Suppressor macrophage treated with lipopolysaccharide for 1 hour (primary cell): ENCODE results near the gene PTPA.

Experiments
- DNase-seq, 3 donors: peaks; one replicate each; pipeline ENCODE4 v3.0.0-alpha.2; 2020 to 2022

PTPA gene

DNA sequence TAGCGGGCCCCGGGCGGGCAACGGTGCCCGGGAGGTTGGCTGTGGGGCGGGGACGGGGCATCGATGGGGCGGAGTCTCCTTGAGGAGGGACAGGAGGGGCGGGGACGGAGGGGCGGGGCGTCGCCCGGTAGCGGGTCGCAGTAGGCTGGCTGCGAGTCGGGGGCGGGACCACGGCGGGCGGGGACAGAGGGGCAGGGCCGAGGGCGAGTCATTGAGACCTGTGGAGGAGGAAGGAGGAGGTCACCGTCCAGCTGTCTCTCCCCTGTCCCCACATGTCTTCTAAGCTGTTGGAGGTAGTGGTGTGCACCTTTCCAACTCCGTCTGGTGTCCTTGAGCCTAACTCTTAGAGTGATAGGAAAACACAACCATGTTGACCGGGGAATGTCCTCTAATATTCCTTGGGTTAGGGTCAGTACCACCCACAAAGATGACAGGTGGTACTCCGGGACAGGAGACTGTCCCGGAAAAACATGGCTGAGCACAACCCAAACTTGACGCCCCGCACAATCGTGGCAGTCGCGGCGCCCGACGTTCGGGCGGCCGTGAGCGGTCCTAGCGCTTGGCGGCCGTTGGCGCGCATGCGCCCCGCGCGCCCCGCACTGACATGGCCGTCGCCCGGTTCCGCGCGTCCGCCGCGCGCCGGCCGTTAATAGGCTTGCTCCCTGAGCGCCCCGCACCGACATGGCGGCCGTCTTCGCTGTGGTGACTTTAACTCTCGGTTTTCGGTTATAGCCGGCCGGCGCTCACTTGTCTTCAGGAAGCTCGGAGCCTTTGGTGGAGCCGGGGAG is at the start of gene PTPA, which contains the start of gene CRAT:
Gene PTPA, plus strand, starts transcription at position 676 of the 788 bp plus-strand sequence. CDS start 186 bp downstream, outside the sequence.
Gene CRAT, minus strand, starts transcription at position 54 of the 788 bp plus-strand sequence. CDS start 284 bp downstream, outside the sequence.
- peak; percentile 96 to 99 (median 99) for DNase-seq

DNA sequence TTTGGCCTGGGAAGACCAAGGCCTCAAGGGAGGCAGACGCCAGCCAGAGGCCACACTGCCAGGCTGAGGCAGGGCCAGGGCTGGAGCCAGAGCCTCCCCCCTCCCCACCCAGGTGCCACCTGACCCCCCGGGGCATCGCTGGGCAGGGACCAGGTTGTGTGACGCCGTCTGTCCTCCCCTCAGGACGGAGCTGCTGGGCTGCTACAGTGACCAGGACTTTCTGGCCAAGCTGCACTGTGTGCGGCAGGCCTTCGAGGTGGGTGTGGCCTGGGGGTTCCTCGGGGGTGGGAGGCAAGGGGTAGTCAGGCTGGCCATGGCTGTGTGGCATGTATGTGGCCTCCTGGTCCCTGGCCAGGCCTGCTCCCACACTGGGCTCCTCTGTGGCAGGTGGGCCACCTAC is 48.2 kb upstream of the PTPA start:
- DNase-seq: no peak

- DNase-seq: no peak
Measured at GRCh38 chr9:129064499-129064908, 46.7 kb upstream of the PTPA start.

DNA sequence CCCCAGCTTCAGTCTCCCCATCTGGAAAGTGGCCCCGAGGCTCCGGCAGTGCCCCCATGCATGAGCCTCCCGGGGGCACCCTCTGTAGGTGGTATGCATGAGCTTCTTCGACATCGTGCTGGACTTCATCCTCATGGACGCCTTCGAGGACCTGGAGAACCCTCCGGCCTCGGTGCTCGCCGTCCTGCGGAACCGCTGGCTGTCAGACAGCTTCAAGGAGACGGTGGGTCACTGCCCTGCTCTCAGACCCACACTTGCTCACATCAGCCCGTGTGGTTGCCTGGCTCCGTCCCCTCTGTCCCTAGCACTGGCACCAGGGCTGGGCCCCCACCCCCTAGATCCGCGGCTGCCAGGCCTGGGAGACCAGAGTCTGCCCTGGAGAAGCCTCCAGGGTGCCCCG is 43.1 kb upstream of the PTPA start:
- no peak for DNase-seq

DNA sequence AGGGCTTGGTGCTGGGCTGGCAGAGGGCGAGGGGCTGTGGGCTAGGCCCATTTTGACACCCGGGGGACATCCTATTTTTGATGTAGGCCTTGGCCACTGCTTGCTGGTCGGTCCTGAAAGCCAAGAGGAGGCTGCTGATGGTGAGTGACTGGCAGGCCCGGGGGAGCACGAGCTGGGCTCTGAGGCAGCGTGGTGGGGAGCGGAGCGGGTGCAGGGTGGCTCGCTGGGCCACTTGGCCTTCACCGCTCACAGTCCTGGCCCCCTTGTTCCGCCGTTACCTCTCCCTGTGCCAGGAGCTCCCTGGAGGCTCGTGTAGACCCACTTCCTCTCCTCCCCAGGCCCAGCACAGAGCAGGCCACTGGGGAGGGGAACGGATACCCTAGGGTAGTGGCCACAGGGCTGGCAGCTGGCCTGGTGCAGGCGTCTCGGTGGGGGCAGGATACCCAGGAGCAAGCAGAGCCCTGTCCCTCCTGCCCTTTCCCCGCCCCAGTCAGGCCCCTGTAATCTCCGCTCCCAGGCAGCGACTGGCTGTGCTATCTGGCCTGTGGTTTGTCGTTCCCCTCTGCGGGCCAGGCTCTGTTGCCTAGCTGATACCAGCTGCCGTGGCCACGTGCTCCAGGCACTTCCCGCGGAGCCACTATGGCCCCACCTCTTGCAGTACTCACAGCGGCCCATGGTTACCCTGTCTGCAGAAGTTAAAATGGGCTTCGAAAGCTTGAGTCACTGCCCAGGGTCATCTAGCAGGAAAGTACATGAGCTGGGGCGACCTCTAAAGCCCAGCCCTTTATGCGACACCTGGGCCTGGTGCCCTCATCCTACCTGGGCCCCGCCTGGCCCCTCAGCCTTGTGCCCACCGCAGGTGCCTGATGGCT is 42.0 kb upstream of the PTPA start:
- DNase-seq: peak; percentile 87 to 90 (median 89)

DNA sequence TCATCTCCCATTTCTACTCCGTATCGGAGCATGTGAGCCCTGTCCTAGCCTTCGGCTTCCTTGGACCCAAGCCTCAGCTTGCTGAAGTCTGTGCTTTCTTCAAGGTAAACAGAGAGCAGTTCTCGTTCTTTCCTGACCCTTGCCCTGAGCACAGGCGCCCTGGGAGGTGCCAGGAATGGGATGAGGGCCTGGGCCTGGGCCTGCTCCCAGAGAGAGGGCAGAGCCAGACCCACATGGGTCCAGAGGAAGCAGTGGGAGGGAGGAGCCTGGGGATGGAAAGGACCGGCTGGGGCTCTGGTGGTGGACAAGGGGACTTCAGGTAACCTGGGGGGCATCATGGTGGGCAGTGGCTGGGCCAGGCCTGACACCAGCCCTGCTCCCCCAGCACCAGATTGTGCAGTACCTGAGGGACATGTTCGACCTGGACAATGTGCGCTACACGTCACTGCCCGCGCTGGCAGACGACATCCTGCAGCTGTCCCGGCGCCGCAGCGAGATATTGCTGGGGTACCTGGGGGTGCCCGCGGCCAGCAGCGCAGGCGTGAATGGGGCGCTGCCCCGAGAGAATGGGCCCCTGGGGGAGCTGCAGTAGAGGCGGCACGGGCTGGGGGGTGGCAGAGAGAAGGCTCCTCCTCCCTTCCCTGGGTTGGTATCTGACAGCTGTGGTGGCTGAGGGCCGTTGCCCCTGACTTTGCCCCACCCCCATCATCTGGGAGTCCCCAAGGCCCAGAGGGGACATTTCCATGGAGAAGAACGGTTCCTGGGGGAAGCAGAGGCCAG is 41.2 kb upstream of the PTPA start:
- DNase-seq: no peak

GRCh38 chr9:129070696-129071525 is 40.3 kb upstream of the PTPA start:
- no peak for DNase-seq

DNA sequence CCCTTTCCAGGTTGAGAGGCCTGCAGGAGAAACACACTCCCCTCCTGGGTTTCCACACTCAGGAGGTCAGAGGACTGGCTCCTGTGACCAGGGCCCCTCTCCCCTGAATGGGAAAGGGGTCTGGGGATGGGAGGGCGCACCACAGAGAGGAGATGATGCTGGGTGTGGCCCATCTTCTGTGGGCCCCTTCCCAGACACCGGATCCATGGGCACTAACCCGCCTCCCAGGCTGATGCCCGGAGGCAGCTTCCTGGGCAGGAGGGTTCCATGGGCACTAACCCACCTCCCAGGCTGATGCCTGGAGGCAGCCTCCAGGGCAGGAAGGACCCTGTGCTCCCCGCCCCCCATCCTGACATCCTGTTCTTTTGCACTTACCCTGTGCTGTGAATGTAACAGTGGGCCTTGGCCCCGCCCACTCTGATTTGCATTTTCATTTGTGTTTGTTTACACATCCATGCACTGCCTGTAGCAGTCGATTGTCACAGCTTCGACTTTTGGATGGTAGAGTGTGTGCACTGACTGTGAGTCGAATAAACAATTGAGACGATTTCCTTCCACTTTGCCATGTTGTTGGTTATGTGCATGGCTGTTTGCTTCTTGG is 39.6 kb upstream of the PTPA start:
- DNase-seq: no peak

DNA sequence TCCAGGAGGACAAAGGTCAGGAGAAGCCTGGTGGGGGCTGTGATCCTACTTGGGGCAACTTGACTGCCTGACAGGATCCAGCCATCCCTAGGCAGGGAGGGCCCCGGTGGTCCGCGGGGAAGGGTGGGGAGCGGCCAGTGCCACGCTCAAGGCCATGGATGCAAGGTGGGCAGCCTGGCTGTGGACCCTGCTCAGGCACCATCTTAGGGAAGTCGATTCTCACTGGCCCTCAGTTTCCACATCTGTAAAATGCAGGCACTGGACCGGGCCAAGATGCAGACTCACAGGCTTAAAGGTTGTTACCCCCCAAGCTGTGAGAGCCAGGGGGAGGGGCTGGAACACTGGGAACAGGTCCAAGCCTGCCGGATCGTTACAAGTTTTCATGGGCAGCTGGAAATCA is 39.0 kb upstream of the PTPA start:
- DNase-seq: no peak

GRCh38 chr9:129073404-129073803 is 37.8 kb upstream of the PTPA start:
- DNase-seq: no peak

DNA sequence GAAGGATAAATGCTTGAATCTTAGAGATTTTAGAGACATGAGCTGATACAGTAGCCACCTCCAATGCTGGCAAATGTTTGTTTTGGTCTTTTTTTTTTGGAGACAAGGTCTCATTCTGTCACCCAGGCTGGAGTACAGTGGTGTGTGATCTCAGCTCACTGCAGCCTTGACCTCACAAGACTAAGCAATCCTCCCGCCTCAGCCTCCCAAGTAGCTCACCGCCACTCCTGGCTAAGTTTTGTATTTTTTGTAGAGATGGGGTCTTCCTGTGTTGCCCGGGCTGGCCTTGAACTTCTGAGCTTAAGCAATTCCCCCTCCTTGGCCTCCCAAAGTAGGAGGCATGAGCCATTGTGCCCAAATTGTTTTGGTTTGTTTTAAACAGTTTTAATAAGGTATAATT is 37.1 kb upstream of the PTPA start:
- DNase-seq: no peak

DNA sequence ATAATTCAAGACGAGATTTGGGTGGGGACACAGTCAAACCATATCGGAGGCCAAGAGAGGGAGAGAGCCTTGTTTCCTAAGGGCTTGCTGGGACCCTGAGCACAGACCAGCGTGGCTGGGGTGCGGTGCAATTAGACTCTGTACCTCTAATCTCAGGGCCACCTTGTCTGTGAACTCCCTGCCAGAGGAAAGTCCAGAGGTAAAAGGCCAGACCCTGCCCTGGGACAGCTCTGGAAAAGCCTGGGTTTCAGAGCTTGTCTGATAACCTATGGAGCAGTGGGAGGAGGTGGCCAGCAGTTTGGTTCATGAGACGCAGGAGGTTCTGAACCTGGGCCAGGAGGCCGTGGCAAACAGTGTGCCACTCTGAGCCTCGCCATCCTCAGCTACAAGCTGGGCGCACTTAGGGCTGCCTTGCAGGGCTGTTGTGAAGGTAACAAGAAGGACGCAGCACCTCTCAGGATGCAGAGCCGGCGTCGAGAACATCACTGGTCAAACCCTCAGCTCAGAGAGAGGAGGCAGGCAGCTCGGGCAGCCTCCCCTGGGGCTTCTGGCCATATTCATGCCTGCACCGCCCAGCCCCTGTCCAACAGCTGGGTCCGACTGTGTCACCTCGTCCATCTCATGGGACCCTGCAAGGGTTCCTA is 35.1 kb upstream of the PTPA start:
- DNase-seq: no peak

- no peak for DNase-seq
Measured at GRCh38 chr9:129076640-129077037, 34.6 kb upstream of the PTPA start.

- no peak for DNase-seq
Measured at GRCh38 chr9:129077236-129077635, 34.0 kb upstream of the PTPA start.

DNA sequence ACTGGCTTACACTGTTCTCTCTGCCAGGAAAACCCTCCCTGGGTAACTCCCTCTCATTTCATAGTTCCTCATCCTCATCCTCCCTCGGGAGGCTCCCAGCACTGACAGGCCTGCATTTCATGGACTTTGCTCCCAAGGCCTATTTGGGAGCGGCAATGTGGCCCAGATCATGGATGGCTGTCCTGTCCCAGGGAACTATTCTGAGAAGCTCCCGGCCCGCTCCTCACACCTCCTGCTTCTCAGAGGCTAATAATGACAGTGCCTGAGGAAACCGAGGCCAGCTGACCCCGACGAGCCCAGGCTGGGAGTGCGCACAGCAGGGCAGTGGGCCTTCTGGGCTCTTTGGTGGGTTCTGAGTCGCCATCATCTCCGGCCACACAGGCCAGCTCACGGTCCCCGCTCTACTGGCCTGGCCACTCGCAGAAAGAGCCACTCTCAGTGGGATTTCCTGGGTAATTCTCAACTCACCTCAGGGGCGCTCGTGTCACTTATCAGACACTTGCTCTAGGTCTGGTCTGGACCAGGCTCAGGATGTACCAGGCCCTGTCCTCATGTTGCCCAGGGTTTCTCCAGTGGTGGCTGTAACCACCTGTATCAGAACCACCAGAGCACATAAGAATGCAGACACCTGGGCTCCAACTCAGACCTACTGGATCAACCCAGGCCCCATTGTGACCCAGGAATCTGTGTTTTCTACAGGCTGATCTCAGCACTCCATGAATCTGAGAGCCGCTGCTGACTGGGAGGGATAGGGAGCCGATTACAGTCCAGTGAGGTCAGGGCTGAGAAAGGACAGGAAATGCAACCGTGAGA is 32.3 kb upstream of the PTPA start:
- no peak for DNase-seq

DNA sequence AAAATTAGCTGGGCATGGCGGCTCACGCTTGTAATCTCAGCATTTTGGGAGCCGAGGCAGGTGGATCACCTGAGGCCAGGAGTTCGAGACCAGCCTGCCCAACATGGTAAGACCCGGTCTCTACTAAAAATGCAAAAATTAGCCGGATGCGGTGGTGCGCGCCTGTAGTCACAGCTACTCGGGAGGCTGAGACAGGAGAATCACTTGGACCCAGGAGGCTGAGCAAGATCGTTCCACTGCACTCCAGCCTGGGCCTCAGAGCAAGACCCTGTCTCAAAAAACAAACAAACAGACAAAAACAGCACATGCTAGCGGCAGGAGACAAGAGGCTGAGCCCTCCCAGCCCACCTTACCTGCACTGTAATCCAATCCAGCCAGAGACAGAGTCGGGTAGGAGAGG is 31.4 kb upstream of the PTPA start:
- DNase-seq: no peak

GRCh38 chr9:129080298-129080600 is 31.0 kb upstream of the PTPA start:
- no peak for DNase-seq

- peak; percentile 99 to 100 (median 100) for DNase-seq
Measured at GRCh38 chr9:129080601-129081387, 30.4 kb upstream of the PTPA start, which contains the start of gene DOLPP1. Gene DOLPP1, plus strand, starts transcription at chr9:129081111. Its CDS starts 21 bp downstream, at chr9:129081132.

DNA sequence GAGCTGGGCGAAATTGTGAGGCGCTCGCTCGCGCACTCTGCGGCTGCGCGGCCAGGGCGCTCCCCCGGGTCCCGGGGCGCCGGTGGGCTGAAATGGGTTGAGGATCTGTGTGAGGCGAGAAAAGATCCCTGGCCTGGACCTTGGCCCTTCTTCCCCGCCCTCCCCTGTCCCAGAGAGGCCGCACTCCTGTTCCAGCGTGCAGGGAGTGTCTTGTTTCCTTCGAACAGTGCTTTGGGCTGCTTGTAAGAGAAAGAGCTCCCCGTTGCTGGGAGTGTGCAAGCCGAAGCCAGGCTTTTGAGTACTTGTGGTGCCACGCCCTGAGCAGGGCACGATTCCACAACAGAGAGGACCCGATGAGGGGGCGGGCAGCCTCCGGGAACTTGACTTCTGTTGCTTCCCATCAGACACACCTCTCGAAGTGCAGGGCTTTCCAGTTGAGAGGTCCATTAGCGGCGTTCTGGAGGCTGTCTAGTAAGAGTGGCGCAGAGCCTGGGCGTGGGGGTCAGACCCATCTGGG is 29.8 kb upstream of the PTPA start:
- peak in 2 of 3 donors; percentile 23 to 46 for DNase-seq
